Effector memory CD8-positive, alpha-beta T cell (primary cell): ENCODE measurements around the gene MAJIN.

Experiments used
- ATAC-seq: fragments of 150-1000 bp; cut with Tn5 transposase; replicated peaks from 2 replicates; pipeline ENCODE4 v1.10.0; 2021; ENCODE audit warnings: mild to moderate bottlenecking, moderate library complexity
- DNase-seq, 3 experiments: peaks; one replicate each; pipeline ENCODE4 v3.0.0; 2021
- H3K27ac Mint-ChIP-seq, 2 donors: one replicate each; pipeline ENCODE4 v1.8.0; 2022; ENCODE audit warnings: mild to moderate bottlenecking in 2 of 2, mixed read lengths in 2 of 2, moderate library complexity in 2 of 2
- H3K27me3 Mint-ChIP-seq, 2 donors: one replicate each; pipeline ENCODE4 v1.8.0; 2022; ENCODE audit warnings: mixed read lengths in 2 of 2
- H3K36me3 Mint-ChIP-seq: one replicate; pipeline ENCODE4 v1.8.0; 2022; ENCODE audit warnings: mild to moderate bottlenecking, moderate library complexity, mixed read lengths; ENCODE audit not compliant: insufficient read depth
- H3K4me1 Mint-ChIP-seq, 2 donors: one replicate each; pipeline ENCODE4 v1.8.0; 2022; ENCODE audit warnings: low read depth in 2 of 2, mixed read lengths in 2 of 2
- H3K4me3 Mint-ChIP-seq, 2 donors: one replicate each; pipeline ENCODE4 v1.8.0; 2022; ENCODE audit warnings: mild to moderate bottlenecking in 2 of 2, mixed read lengths in 2 of 2, moderate library complexity in 2 of 2
- H3K9me3 Mint-ChIP-seq, 2 donors: one replicate each; pipeline ENCODE4 v1.8.0; 2022; ENCODE audit warnings: mixed read lengths in 2 of 2

The MAJIN gene

DNA sequence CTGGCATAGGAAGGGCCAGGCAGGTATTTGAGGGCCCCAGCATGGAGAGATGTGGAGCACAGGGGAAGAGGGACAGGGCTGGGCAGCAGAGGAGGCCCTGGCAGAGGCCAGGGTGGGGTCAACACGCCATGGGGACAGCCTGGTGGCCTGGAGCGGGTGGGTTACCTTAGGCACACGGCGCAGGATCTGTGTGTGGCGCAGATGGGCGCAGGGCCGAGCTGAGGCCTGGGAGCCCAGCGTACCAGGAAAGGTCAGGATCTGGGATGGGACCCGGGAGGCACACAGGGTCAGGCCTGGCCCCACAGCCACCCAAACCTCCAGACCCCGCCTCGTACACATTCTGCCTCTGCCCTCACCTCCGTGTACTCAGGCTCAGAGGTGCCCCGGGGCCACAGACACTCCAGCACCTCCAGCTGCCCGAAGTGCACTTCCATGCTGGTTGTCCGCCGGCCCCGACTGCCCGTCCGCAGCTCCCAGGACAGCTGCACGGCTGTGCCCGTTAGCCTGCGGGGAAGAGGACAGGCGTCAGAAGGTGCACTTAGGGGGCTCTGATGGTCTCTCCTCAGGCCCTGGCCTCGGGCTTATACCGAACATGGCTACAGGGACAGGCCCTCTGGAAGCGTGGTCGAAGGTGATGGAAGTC is 61.3 kb downstream of the MAJIN start:
- ATAC-seq (no peak), DNase-seq (no peak)
- Mint-ChIP-seq H3K27me3 (no peaks in the 10 kb centered on the region), H3K9me3 (no peaks in the 10 kb centered on the region), H3K36me3 (peaks cover 91% of the 10 kb centered on the region), H3K27ac (peak overlapping the region in 1 of 2 donors; percentile 65), H3K4me1 (peaks cover 3% of the 10 kb centered on the region in 2 donors), H3K4me3 (no peak overlapping the region)

DNA sequence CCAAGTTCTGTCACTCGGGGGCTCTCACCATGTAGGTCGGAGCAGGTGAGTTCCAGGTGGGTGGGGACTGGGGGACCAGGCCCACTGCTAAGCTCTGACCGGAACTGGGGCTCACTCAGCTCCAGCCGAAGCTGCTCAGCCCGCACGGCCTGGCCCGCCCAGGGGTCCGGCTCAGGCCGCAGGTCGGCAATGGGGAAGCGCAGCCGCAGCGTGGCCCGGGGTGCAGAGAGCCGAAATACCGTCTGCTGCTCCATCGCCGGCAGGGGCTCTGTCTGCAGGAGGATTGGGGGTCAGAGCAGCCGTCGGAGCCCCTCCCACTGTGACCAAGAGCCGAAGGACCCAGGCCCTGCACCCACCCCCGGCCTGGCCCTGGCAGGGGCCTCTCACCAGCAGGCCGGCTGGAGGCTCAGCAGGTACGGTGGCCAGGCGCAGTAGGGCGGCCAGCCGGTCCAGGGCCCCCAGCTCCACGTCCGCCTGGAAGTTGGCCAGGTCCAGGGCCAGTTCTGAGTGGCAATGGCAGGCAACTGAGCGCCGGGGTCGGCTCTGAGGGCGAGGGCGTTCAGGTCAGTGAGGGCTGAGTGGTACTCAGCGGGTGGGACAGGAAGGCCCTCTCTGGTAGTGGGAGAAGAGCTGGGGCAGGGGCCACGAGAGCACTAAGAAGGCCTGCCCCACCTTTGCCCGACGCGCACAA is 62.1 kb downstream of the MAJIN start:
- Mint-ChIP-seq H3K27me3 (no peaks in the 10 kb centered on the region), H3K36me3 (peaks cover 93% of the 10 kb centered on the region), H3K4me3 (no peak overlapping the region), H3K9me3 (no peaks in the 10 kb centered on the region), H3K27ac (no peak overlapping the region), H3K4me1 (peaks cover 3% of the 10 kb centered on the region in 2 donors)
- no peak for DNase-seq
- ATAC-seq = no peak

DNA sequence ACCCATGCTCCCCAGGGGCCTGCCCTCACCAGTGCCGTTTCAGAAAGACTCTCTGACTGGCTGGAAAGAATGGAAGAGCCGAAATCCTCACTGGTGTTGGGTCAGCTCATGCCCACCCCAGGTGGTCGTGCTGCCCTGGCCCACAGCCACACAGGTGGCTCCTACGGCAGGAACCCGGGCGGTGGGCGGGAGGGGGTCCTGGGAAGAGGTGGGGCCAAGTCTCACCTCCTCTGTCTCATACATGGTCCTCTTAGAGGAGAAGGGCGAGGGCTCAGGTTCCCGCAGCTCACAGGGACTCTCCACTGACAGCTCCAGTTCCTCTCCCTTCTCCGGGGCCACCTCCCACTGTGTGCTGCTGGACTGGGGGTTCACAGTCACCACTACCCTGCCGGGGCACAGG is 63.1 kb downstream of the MAJIN start:
- H3K27ac Mint-ChIP-seq = peak overlapping the region in 1 of 2 donors; percentile 51
- ATAC-seq (no peak), DNase-seq (no peak)
- peaks cover 96% of the 10 kb centered on the region for H3K36me3 Mint-ChIP-seq
- no peaks in the 10 kb centered on the region for H3K27me3 Mint-ChIP-seq
- H3K4me1 Mint-ChIP-seq = peaks cover 0 to 2% of the 10 kb centered on the region in 2 donors
- H3K4me3 Mint-ChIP-seq = peak overlapping the region in 1 of 2 donors; percentile 41
- H3K9me3 Mint-ChIP-seq = no peaks in the 10 kb centered on the region

DNA sequence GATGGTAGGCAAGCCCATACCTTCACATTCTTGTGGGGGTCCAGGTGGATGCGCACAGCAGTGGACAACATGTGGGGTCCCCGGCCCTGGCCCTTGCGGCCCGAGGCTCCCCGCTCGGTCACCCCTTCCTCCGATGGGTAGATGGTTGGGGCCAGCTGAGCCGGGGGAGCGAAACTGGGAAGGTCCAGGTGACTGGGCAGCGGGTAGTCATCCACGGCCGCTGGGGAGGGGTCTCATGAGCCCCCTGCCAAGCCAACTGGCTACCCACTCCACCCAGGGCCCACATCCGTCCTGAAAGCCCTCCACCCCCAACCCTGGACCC is 65.6 kb downstream of the MAJIN start:
- Mint-ChIP-seq H3K36me3 (peaks cover 93% of the 10 kb centered on the region), H3K4me1 (peaks cover 4 to 7% of the 10 kb centered on the region in 2 donors), H3K4me3 (no peak overlapping the region), H3K27ac (peak overlapping the region in 1 of 2 donors; percentile 80), H3K27me3 (no peaks in the 10 kb centered on the region), H3K9me3 (no peaks in the 10 kb centered on the region)
- ATAC-seq = no peak
- DNase-seq = no peak

DNA sequence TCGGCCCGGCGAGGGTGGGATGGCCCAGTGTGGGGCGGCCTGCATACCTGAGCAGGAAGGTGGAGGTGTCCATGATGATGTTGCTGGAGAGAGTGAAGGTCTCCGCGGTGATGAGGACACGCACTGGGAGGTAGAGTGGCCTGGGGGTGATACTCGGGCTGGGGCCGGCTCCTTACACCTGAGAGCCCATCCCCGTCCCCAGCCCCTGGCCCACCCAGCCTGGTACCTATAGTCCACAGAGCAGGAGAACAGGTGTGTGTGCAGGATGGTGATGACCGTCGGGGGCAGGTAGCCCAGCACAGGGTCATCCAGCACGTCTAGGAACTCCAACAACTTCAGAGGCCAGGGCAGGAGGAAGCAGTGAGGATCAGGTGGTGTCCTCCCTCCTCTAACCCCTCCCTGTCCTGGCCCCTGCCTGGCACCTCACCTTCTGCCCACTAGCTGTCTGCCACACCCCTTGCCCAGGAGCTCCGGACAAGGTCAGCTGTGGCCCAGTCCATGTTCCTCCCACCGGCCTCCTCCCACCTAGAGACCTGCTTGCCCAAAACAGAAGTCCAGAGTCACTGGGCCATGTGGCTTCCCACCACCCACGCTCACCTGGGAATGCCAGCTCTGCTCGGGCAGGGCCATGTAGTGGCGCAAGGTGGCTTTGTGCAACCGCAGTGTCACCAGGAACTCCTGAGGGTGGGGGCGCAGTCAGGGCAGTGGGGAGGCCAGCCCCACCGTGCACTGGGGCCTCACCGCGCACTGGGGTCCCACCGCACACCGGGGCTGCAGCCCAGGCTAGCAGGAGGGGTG is 66.2 kb downstream of the MAJIN start:
- Mint-ChIP-seq H3K4me3 (no peak overlapping the region), H3K36me3 (peaks cover 93% of the 10 kb centered on the region), H3K27ac (peak overlapping the region in 1 of 2 donors; percentile 80), H3K4me1 (peaks cover 4 to 7% of the 10 kb centered on the region in 2 donors), H3K9me3 (no peaks in the 10 kb centered on the region), H3K27me3 (no peaks in the 10 kb centered on the region)
- DNase-seq = no peak
- ATAC-seq = peak; percentile 6

DNA sequence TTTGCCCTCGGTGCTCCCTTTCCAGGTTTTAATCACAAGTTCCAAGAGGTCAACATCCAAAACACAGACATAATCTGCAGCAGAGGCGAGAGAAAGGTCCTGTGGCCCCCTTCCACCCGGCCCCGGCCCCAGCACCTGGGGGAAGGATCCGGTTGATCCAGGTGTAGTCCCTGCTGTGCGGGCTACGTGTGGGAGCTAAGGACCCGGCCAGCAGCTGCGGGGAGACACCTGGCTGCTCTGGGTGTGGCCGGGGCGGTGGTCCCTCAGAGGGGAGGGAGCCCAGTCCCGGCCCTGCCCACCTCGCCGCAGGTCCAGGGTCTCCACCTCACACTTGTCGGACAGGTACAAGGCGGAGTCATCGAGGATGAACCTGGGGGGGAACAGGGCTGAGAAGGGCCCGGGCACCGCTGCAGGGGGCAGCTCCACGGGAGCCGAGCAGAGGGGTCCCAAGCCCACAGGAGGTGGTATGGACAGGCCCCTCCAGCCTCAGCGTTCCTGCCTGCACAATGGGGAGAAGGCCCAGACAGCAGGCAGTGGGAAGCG is 68.5 kb downstream of the MAJIN start:
- H3K9me3 Mint-ChIP-seq = no peaks in the 10 kb centered on the region
- H3K4me1 Mint-ChIP-seq = peaks cover 9 to 12% of the 10 kb centered on the region in 2 donors
- ATAC-seq (no peak), DNase-seq (no peak)
- peak overlapping the region in 1 of 2 donors; percentile 38 for H3K27ac Mint-ChIP-seq
- H3K4me3 Mint-ChIP-seq = no peak overlapping the region
- peaks cover 94% of the 10 kb centered on the region for H3K36me3 Mint-ChIP-seq
- H3K27me3 Mint-ChIP-seq = no peaks in the 10 kb centered on the region

DNA sequence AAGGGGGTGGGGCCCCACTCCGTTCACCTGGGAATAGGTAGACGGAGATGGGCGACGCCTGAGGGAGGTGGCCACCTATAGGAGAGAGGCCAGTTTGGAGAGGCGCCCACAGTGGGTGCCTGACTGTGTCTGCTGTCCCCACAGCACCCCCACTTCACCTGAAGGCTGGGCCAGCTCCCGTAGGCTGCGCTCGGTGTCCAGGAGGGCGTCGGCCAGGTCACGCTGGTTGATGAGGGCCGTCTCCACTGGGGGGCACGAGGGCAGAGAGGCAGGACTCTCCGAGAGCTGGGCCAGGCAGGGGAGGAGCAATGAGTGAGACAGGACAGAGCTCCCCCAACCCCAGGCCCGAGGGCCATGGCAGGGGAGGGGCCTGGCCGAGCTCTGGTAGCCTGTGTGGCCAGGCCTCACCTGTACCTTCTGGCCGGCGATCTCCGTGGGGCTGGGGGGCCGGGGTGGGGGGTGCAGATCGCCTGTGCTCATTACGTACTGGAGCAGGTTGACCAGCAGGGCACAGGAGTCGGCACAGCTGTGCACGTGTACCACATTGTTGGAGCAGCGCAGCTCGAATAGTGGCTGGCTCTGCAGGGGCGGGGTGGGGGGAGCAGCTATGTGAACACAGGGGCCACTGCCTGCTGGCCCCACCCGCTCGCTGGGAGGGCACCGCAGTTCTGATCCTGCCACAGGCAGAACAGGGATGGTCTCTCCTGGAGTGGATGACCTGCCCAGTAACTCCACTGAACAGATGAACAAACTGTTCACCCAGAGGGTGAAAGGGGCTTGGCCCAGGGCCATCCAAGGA is 69.6 kb downstream of the MAJIN start:
- Mint-ChIP-seq H3K27ac (peak overlapping the region; percentile 64 to 79), H3K4me3 (peak overlapping the region in 1 of 2 donors; percentile 19), H3K27me3 (no peaks in the 10 kb centered on the region), H3K9me3 (no peaks in the 10 kb centered on the region), H3K36me3 (peaks cover 94% of the 10 kb centered on the region), H3K4me1 (peaks cover 9 to 12% of the 10 kb centered on the region in 2 donors)
- no peak for ATAC-seq
- no peak for DNase-seq

DNA sequence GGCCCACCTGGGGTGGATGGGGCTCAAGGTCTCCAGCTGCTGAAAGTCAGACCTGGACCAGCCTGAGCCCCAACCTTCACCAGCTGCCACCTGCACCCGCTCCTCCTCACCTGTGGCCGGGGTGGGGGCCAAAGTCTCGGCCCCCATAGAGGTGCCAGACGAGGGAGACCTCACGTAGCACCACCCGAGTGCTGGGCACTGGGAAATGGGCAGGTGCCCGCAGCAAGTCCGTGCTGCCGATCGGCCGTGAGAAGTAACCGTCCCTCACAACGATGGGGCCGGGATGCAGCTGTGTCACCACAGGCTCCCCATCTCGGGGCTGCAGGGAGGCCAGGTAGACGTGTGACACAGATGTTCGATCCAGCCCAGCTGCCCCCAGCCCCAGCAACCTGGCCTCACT is 71.1 kb downstream of the MAJIN start:
- H3K4me3 Mint-ChIP-seq = no peak overlapping the region
- no peaks in the 10 kb centered on the region for H3K27me3 Mint-ChIP-seq
- DNase-seq (no peak), ATAC-seq (no peak)
- H3K9me3 Mint-ChIP-seq = no peaks in the 10 kb centered on the region
- peaks cover 10 to 15% of the 10 kb centered on the region in 2 donors for H3K4me1 Mint-ChIP-seq
- H3K36me3 Mint-ChIP-seq = peaks cover 96% of the 10 kb centered on the region
- H3K27ac Mint-ChIP-seq = peak overlapping the region; percentile 64 to 79

DNA sequence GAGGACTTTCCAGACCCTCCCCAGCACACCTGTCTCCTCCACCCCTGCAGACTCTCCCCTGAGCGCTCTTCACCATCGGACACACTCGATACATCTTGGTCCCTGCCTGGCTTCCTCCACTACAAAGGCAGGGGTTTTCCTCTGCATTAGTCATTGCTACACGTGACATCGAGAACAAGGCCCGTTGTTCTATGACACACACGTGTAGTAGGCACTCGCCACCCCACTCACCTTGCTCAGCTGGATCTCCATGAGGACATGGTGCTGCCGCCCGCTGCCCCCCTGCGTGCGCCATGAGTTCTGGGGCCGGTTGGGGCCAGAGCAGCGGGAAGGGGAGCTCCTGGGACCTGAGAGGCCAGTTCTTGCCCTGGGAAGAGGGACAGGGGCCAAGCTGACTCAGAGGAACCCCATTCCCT is 71.6 kb downstream of the MAJIN start:
- Mint-ChIP-seq H3K27me3 (no peaks in the 10 kb centered on the region), H3K4me1 (peaks cover 14 to 19% of the 10 kb centered on the region in 2 donors), H3K36me3 (peaks cover 96% of the 10 kb centered on the region), H3K27ac (peak overlapping the region; percentile 64 to 79), H3K9me3 (no peaks in the 10 kb centered on the region), H3K4me3 (peak overlapping the region; percentile 1 to 55)
- ATAC-seq (peak; percentile 87), DNase-seq (peak in 2 of 3 experiments; percentile 55 to 59)

DNA sequence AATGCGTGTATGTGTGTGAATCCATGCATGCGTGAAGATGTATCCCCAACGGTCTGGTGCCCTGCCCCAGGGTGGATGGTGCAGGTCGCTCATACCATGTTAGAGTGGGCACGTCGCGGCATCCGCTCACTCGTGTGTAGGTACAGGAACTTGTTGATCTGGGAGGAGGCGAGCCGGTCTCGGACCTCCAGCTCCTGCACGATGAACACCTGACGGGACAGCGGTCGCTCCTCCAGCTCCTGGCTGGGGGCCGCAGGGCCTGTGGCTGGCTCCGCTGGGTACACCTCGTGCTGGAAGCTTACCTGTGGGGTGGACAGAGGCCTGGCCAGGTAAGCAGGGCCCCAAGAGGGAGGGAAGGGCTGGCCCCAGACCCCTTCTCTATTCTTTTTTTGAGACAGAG is 73.4 kb downstream of the MAJIN start:
- no peak for ATAC-seq

DNA sequence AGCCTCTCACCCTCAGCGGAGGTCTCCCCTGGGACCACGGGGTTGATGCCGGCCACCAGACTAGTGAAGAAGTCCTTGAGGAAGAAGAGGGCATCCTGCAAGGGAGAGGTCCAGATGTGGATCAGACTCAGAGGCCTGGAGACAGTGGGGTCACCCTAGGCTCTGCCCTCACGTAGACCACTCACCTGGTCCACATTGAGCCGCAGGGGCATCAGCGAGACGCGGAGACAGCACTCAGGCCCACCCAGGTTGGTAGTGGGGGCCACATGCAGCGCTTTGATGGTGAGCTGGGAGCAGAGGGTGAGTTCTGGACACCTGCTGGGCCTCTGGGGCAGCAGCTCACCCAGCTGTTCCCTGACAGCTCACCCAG is 73.8 kb downstream of the MAJIN start:
- DNase-seq = no peak
- Mint-ChIP-seq H3K4me3 (no peak overlapping the region), H3K36me3 (peaks cover 99% of the 10 kb centered on the region), H3K27ac (peak overlapping the region; percentile 64 to 73), H3K9me3 (no peaks in the 10 kb centered on the region), H3K27me3 (no peaks in the 10 kb centered on the region), H3K4me1 (peaks cover 18 to 19% of the 10 kb centered on the region in 2 donors)
- ATAC-seq = no peak

More for the DNA sequence above, 73.4 kb downstream of the MAJIN start:
- Mint-ChIP-seq H3K4me3 (no peak overlapping the region), H3K4me1 (peaks cover 18 to 19% of the 10 kb centered on the region in 2 donors), H3K27ac (peak overlapping the region; percentile 64 to 73), H3K36me3 (peaks cover 98% of the 10 kb centered on the region), H3K27me3 (no peaks in the 10 kb centered on the region), H3K9me3 (no peaks in the 10 kb centered on the region)
- no peak for DNase-seq

DNA sequence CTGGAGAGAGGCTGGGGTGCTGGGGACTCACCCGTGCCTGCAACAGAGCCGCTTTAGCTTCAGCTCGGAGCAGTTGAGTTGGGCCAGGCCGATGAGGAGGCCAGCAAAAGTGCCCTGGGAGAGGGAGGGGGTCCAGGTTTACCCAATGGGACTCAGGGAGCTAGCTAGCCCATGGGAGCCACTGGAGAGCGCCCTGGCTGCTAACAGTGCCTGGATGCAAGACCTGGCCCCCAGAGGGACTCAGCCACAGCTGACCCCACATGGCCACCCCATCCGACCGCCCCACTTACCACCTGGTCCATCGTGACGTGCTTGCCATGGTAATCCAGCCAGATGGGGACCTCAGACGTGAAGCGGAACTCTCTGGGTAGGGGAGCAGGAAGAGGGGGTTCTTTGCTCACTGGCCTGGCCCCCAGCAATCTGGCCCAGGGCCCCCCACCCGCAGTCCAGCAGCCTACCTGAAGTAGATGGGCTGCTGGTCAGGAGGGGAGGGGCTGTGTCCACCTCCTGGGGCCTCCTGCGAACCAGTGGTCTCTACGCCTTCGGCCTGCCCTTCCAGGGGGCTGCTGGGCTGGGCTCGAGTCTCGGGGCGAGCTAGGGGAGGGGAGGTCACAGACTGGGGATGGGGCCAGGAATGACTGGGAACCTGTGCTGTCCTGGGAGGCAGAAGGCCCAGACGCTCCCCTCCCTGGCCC is 74.4 kb downstream of the MAJIN start:
- H3K27me3 Mint-ChIP-seq = no peaks in the 10 kb centered on the region
- ATAC-seq = no peak

More for the DNA sequence above, 74.4 kb downstream of the MAJIN start:
- Mint-ChIP-seq H3K36me3 (peaks cover 100% of the 10 kb centered on the region), H3K9me3 (no peaks in the 10 kb centered on the region), H3K4me3 (peak overlapping the region in 1 of 2 donors; percentile 59), H3K27ac (peak overlapping the region in 1 of 2 donors; percentile 64), H3K4me1 (peaks cover 18 to 19% of the 10 kb centered on the region in 2 donors)
- no peak for DNase-seq
